ENCODE results near the gene SH3BGRL. TPM values are rescaled to one million over a fixed set of nuclear protein-coding genes. Genes with fewer than 3 reads are reported as not detected.

SH3BGRL gene
- total RNA-seq, 6 experiments from 2014 or later, result 12.4 to 35.3 (median 23.5) TPM

Other genes starting within 250 kb of the SH3BGRL start
- gene HMGN5, start 189 bp upstream of the SH3BGRL start, total RNA-seq, result 1 to 10 TPM; 1.9 to 5.5 (median 3.4) TPM

Measured in right lobe of liver (tissue), 5 donors.